Inflammatory macrophage treated with lipopolysaccharide for 1 hour (primary cell): Measurements from ENCODE around the gene SMARCC1.
"Not testable (repeated sequence)": the region's sequence is repeated elsewhere in the genome, so short reads cannot be mapped to it uniquely, and the experiment has no call there.

Experiments
- DNase-seq, 2 donors: peaks; one replicate each; pipeline ENCODE4 v3.0.0-alpha.2; 2020 to 2022

SMARCC1 gene

DNA sequence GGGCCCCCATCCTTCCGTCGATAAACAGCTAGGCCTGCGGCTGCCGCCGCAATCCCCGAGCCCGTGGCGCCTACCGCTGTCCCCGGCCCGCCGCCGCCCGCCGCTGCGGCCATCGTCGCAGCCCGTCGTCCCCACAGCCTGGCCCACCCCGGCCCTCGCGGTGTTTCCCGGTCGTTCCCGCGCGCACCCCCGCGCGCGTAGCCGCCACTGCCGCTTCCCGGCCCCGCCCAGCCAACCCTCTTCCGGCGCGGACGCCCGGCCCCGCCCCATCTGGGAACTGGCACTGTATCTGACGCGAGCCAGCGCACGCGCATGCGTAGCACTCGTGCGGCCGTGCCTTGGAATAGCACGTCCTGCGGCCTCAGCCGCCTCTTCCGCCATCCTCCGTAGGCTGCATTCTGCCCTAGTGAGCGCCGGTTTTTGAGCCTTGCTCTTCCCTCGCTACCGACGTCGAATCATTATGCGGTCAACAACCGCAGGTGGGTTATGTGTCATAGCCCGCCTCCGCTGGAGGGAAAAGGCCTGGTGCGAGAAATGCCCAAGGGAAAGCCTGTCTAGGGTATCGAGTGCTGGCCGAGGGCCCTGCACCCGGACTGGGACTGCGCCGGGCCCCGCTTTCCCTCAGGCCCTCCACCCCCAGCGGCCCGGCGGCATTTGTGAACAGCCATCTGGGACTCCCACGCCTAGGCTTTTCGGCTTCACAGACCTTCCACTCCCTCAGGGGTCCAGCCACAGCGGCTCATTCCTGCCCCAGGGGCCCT lies at the start of gene SMARCC1:
Gene SMARCC1 (minus strand): TSS at position 209 of the 761 bp plus-strand sequence. CDS start 96 bp downstream, at position 113.
- peak; percentile 97 to 99 for DNase-seq

DNA sequence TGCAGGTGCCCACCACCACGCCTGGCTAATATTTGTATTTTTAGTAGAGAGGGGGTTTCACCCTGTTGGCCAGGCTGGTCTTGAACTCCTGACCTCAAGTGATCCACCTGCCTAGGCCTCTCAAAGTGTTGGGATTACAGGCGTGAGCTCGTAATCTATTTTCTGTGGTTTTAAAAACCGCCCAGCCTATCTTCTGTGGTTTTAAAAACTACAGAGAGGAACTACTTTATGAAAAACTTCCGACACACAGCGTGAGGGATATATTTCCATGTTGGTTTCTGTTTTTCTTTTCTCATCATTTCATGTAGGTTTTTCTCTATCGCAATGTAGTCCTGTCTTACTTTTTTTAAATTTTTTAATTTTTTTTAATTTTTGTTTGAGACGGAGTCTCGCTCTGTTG lies 47.8 kb upstream of the SMARCC1 start:
- DNase-seq = not testable (repeated sequence)

DNA sequence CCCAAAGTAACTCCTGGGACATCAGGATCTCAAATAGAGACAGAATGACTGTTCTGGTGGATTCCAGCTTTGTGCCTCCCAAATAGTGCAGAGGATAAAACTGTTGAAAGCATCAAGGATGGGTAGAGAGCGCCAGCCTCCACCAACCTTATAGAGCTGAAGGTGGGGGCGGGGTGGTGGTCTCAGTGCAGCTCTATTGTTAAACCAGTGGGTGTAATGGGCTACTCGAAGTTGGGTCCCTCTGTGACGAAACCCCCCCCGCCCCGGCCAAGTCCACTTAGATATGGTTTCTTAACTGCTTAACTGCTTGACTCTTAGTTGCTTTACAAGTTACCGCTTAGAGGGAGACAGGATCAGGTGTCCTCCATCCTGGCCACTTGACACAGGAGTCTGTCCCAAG lies 43.9 kb upstream of the SMARCC1 start:
- DNase-seq = no peak

DNA sequence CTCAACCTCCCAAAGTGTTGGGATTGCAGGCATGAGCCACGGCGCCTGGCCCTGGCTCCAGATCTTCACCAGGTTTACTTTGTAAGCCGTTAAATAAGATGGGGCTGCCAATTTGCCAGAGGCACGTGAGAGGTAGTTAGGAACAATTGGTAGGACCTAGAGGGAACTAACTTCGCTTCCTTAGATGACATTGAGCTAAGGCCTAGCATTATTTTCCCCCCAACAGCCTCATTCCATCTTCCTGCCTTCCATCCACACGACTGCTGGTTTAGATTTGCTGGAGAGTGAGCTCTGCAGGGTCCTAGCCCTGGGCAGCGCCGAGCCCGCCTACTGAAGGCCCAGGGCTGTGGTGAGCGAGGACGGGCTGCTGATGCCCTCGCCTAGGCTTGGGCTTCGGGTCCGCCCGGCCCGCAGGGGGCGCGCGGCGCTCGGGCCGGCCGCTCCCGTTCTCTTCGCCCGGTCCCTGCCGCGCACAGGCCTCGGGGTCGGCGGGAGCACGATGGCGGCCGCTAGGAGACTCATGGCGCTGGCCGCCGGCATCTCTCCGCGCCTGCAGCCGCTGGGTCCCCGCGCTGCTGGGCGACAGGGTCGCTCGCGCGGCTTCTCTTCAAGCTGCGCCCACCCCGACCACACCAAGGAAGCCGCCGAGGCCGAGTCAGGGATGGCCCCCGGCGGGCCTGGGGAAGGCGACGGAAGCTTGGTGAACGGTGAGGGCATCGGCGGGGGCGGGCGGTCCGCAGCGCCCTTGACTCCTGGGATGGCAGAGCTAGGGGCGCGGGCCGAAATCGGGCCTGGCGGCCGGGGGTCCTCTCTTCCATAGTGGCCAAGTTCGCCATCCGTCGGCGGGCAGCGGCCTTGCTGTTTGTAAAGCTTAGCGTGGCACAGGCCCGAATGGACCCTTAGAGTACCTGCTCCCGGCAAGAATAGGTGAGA lies 43.1 kb upstream of the SMARCC1 start:
- peak; percentile 79 to 86 for DNase-seq

DNA sequence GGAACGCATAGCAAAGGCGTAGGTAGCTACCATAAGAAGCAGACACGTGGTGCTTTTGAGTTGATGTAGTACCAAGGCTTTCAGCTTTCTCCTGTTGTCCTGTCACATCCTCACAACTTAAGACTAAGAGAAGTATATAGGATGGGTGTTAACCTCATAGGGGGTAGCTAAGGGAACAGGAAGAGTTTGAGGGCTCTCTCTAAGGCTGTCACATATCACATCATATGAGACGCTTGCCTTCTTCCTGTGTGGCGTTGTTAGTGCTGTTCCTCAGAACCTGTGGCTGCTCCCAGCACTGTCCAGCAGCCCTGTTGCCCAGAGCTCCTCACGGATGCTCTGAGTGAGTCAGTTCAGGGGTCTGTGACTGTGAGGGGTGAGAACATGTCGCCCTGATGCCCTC lies 35.9 kb upstream of the SMARCC1 start:
- no peak for DNase-seq

DNA sequence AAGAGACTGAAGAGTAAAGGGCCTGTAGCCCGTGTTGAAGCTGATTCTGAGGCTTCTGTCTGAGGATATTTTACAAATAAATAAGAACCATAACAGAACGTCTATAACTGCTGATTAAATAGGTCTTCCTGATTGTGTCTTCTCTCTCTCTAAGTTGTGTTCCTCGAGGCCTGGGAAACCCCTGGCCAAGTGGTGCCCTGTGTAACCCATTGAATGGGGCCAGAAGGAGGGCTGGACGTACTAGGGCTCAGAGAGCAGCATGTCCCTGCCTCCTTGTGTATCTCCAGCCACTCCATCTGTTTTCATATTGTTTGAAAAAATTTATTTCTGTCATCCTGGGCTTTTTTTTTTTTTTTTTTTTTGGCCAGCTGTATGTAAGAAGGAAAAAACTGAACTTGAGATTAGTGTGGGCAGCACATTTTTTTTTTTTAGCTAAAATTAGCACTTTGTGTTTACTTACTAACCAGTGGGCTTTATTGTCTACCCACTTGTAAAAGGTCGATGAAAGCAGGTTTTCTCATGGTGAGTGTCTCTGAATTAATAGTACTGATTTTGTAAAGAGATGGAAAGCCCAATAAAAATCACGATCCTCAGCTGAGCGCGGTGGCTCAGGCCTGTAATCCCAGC lies 32.0 kb upstream of the SMARCC1 start:
- DNase-seq = peak; percentile 18 to 57

DNA sequence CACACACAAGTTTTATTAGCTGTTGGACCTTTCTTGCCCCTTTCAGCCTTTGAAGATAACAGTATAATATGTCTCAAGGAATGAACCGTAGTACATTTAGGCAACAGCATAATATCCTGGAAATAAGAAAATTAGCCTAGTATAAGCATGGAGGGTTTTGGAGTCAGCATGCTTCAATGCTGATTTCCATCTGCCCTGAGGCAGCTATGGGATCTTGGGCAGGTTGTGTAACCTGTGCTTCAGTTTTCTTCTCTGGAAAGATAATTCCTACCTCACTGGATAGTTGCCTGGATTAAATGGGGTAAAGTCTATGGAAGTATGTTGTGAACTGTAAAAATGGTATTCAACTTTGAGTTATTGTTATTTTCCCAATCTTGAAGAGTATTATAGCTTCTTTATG lies 22.9 kb upstream of the SMARCC1 start:
- DNase-seq = no peak

DNA sequence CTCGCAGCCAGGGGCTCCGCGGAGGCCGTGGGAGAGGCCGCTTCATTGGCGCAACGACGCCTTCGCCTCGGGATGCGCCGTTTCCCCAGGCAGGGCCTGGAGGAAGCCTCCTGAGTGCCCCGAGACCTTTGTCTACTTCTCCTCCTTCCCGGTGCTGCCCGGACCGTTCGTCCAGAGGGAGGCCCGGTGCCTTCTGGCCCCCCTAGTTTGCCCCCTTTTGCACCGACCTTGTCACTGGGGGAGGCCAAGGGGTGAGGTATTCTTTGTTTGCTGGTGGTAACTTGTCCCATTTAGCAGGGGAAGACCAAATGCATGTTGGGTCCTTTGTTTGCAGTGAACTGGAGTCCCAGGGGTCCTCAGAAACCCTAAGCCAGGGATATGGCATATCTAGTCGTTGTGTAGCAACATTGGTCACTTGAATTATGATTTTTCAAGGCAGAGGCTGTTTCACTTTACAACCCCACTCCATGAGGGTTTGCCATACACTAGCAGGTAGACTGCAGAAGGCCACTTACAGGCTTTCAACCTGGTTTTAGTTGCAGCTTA lies 21.9 kb upstream of the SMARCC1 start:
- no peak for DNase-seq

DNA sequence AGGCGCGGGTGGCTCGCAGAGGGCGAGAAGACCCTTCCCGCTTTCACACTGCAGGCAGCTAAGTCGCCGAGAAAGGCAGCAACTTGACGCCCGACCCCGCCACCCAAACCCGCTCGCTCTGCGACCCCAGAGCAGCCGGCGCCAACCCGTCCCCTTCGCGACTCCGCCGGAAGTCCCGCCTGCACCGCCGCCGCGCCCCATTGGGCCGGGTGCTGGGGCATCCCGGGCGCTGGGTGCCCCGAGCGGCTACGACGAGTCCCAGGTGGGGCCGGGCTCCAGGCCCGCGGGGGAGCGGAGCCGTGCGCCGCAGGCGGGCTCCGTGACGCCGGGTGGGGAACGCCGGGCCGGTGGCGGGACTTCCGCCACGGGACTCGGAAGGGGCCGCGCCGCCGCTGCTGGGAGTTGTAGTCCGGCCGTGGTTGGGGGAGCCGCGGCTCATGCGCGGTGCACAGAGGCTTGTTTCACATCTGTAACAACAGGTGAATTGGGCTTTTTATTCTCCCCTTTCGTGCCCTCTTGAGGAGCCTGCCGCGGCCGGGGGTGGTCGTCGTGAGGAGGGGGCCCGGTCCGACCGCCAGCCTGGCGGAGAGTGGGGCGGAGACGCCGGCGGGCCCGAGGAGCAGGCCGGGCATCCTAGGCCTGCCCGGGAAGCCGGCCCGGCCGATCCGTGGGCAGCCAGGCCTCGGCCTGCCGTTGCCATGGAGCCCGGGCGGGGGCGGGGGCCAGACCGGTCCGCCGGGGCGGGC lies 21.2 kb upstream of the SMARCC1 start, which contains the start of gene DHX30:
Gene DHX30 (plus strand): TSS at position 405 of the 746 bp plus-strand sequence. CDS start 7,546 bp downstream, outside the sequence.
- peak; percentile 86 to 94 for DNase-seq

DNA sequence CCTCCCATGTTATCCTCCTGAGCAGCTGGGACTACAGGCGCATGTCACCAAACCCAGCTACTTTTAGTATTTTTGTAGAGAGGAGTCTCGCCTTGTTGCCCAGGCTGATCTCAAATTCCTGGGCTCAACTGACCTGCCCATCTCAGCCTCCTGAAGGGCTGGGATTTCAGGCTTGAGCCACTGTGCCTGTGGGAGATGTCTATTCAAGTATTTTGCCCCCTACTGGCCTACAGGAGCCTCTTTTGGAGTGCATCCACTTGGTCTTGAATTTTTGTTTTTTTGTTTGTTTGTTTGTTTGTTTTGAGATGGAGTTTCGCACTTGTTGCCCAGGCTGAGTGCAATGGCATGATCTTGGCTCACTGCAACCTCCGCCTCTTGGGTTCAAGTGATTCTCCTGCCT lies 18.0 kb upstream of the SMARCC1 start:
- DNase-seq = no peak

DNA sequence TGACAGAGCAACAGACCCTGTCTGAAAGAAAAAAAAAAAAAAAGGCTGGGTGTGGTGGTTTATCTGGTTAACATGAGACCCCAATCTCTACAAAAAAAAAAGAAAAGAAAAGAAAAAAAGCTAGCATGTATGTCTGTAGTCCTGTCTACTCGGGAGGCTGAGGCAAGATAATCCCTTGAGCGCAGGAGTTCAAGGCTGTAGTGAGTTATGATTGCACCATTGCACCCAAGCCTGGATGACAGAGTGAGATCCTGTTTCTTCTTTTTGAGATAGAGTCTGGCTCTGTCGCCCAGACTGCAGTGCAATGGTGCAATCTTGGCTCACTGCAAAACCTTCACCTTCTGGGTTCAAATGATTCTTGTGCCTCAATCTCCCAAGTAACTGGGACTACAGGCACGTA lies 12.9 kb upstream of the SMARCC1 start:
- peak; percentile 25 to 31 for DNase-seq

DNA sequence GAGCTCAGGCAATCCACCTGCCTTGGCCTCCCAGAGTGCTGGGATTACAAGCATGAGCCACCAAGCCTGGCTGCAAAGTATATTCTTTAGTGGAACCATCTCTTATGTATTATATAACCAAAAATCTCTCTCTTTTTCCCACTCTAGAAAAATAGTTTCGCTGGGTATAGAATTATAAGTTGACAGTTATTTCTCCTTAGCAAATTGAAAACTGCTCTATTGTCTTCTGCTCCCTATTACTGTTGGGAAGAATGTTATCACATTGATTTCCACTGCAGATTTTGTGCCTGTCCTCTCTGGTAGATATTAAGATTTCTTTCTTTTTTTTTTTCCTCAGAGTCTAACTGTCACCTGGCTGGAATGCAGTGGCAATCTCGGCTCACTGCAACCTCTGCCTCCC lies 11.0 kb upstream of the SMARCC1 start:
- DNase-seq = no peak

DNA sequence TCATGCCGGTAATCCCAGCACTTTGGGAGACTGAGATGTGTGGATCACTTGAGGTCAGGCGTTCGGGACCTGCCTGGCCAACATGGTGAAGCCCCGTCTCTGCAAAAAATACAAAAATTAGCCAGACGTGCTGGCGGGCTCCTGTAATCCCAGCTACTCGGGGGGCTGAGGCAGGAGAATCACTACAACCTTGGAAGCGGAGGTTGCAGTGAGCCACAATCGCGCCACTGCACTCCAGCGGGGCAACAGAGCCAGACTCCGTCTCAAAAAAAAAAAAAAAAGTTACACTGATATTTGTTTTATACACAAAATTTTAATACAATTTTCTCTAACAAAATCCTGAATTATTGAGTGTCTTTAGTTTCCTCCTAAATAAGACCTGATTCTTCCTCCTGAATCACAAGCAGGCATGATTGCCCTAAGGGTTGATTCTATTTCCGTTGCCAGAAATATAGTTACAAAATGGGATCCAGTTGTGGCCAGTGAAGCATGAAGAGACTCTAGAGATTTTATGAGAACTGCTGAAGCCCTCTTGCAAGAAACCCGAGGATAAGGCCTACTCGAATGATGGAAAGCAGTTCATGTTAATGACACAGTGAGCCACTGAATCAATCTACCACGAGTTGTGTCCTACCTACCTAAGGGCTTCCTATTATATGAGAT lies 9.6 kb upstream of the SMARCC1 start:
- no peak for DNase-seq

DNA sequence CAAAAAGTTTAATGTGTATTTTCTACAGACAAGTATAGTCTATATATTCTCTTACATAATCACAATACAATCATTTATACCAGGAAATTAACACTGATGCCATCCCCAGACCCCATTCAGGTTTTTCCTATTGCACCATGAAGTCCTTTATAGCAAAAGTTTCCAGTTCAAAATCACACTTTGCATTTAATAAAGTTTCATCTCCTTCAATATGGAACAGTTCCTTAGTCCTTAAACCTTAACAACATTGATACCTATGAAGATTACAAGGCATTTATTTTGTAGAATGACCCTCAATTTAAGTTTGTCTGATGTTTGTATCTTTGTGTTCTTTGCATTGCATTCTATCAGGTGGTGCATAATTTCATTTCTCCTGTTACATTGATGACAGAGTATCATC lies 2.0 kb upstream of the SMARCC1 start:
- no peak for DNase-seq

DNA sequence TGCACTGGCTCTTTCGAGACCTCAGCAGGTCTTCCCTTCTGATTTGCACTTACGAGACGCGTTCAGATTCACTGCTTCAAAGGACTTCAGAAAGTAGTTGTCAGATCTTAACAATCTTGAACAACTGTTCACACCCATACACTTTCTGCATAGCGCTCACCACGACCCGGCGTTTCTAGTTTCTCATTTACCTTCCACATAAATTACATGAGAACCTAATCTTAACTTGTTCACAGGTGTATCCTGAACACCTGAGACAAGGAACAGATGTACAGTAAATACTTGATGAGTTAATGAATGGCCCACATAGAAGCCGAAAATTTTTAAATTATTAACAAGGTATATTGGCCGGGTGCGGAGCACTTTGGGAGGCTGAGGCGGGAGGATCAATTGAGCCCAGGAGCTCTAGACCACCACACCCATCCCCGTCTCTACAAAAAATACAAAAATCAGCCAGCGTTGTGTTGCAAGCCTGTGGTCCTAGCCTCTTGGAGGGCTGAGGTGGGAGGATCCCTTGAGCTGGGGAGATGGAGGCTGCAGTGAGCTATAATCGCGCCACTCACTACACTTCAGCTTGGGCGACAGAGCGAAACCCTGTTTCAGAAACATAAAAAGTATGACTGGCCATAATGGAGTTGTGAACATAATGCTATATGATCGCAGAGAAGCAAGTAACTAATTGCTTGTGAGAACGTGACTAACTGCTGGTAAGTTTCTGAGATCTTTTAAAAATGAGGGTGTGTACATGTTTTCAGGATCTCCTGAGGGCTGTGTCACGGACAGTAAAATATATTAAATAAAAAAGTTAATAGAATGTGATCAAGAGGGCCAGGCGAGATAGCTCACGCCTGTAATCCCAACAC lies 984 bp upstream of the SMARCC1 start:
- DNase-seq = no peak

DNA sequence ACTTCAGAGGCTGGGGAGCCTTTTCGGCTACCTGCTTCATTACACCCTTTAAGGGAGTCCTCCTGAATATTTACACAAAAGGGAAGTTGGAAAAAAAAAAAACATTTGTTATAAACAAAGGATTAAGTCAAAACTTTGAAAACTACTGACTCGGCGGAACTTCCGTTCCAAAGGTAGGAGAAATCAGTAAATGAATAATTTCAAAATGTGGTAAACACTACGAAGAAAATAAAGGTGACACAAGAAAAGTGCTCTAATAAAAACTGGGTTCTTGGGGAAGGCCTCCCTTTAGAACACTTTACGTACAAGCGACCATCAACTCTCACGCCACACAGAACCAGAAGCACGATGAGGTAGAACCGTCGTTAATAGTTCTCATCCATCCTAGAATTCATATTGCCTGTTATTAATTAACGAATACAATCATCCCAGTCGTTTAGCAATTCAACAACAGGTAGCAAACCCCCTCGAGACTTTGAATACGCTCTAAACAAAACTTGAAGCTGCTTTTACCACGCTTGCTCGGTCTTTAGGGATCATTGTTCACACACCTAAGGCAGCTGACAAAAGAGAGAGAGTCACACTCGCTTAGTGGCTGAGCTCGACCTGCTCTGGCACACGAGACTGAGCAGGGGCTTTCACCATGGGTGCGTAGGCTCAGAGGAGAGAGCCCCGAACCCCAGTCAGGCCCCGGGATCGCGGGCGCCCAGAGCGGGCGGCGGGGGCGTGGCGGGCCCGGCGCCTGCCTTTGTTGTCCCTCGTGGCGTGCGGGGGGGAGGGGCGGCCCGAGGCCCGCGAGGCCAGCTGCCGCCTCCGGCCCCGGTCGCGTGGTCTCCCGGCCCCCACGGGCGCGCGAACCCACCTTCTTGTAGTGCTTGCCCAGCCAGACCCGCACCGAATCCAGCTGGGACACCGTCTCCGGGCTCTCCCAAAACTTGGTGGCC lies 680 bp downstream of the SMARCC1 start:
- DNase-seq = peak; percentile 43 to 46

DNA sequence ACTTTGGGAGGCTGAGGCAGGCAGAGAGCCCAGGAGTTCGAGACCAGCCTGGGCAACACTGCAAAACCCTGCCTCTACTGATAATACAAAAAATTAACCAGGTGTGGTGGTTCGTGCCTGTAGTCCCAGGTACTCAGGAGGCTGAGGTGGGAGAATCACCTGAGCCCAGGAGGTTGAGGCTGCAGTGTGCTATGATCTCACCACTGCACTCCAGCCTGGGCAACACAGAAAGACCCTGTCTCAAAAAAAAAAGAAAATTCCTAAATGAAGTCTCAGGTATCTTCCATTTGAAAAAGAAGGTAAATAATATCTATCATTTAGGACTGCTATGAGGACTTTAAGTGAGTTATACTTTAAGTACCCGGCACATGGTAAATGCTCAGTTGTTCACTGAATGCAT lies 2.9 kb downstream of the SMARCC1 start:
- no peak for DNase-seq

DNA sequence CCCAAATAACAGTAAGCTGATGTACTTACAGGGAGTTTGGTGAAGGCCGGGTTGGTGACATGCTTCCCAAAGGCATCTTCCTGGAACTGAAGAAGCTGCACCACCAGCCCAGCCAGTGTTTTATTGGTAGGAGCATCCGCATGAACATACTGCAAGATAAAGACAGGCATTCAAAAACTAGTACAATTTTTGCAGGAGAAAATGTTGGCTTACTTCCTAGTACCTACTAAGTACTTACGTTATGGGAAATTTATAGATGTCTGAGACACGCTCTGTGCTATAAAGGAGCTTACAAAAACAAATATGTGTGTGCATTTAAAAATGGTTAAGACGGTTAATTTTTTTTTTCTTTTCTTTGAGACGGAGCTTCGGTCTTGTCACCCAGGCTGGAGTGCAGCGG lies 8.9 kb downstream of the SMARCC1 start:
- DNase-seq = no peak

DNA sequence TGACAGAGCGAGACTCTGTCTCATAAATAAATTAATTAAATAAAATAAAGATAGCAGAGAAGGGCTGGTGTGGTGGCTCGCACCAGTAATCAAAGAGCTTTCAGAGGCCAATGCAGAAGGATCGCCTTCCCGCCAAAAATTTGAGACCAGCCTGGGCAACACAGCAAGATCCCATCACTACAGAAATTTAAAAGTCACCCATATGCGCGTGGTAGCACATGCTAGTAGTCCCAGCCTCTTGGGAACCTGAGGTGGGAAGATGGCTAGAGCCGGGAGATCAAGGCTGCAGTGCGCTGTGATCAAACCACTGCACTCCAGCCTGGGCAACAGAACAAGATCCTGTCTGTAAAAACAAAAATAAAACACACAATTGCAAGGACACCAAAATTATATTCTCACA lies 9.6 kb downstream of the SMARCC1 start:
- no peak for DNase-seq

DNA sequence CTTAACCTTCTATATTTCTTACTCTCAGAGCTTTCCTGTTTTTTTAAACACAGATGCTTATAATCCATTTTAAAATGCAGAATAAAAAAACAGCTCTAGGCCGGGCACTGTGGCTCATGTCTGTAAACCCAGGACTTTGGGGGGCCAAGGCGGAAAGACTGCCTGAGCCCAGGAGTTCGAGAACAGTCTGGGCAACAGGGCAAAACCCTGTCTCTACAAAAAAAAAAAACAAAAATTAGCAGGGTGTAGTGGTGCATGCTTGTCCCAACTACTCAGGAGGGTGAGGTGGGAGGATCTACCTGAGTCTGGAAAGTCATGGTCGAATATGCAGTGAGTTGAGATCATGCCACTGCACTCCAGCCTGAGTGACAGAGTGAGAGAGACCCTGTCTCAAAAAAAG lies 15.5 kb downstream of the SMARCC1 start:
- no peak for DNase-seq
